NCI-H1105 treated with DMSO at 0.1 percent for 48 hours (cell line): ENCODE data around the gene TOM1L2.
"Not testable (repeated sequence)": the region's sequence is repeated elsewhere in the genome, so short reads cannot be mapped to it uniquely, and the experiment has no call there.

Source experiments
- DNase-seq: peaks from one replicate; lab custom pipeline; 2025; lab: John Stamatoyannopoulos, UW

TOM1L2 gene

GRCh38 chr17:17970699-17971430 is 1.3 kb downstream of the TOM1L2 start:
- DNase-seq = no peak

GRCh38 chr17:17966399-17966798 is 5.8 kb downstream of the TOM1L2 start:
- no peak for DNase-seq

- no peak for DNase-seq
Measured at GRCh38 chr17:17965152-17965721, 7.0 kb downstream of the TOM1L2 start.

GRCh38 chr17:17964710-17965109 is 7.5 kb downstream of the TOM1L2 start:
- no peak for DNase-seq

- no peak for DNase-seq
Measured at GRCh38 chr17:17963694-17964436, 8.3 kb downstream of the TOM1L2 start.

GRCh38 chr17:17963066-17963465 is 9.1 kb downstream of the TOM1L2 start:
- DNase-seq = no peak

- no peak for DNase-seq
Measured at GRCh38 chr17:17960500-17961030, 11.6 kb downstream of the TOM1L2 start.

- DNase-seq = no peak
Measured at GRCh38 chr17:17959520-17960361, 12.5 kb downstream of the TOM1L2 start.

- DNase-seq = no peak
Measured at GRCh38 chr17:17958982-17959381, 13.2 kb downstream of the TOM1L2 start.

GRCh38 chr17:17957584-17957916 is 14.7 kb downstream of the TOM1L2 start:
- DNase-seq = no peak

GRCh38 chr17:17955790-17956341 is 16.3 kb downstream of the TOM1L2 start:
- not testable (repeated sequence) for DNase-seq

GRCh38 chr17:17954079-17954478 is 18.1 kb downstream of the TOM1L2 start:
- no peak for DNase-seq

- DNase-seq = no peak
Measured at GRCh38 chr17:17952691-17953090, 19.5 kb downstream of the TOM1L2 start.

GRCh38 chr17:17951524-17951923 is 20.7 kb downstream of the TOM1L2 start:
- DNase-seq = no peak

- no peak for DNase-seq
Measured at GRCh38 chr17:17950806-17951205, 21.4 kb downstream of the TOM1L2 start.

- DNase-seq = no peak
Measured at GRCh38 chr17:17950347-17950746, 21.9 kb downstream of the TOM1L2 start.

- no peak for DNase-seq
Measured at GRCh38 chr17:17947966-17948365, 24.2 kb downstream of the TOM1L2 start.

- no peak for DNase-seq
Measured at GRCh38 chr17:17947309-17947708, 24.9 kb downstream of the TOM1L2 start.

GRCh38 chr17:17946093-17946492 is 26.1 kb downstream of the TOM1L2 start:
- no peak for DNase-seq

GRCh38 chr17:17944743-17945142 is 27.5 kb downstream of the TOM1L2 start:
- no peak for DNase-seq

- no peak for DNase-seq
Measured at GRCh38 chr17:17944242-17944641, 28.0 kb downstream of the TOM1L2 start.
